GM19043 (cell line): ENCODE data around the gene RPL35A.
A peak's percentile ranks its signal among the peaks of the same experiment; 100 is the strongest.
"Not testable (repeated sequence)": the region's sequence is repeated elsewhere in the genome, so short reads cannot be mapped to it uniquely, and the experiment has no call there.

ENCODE experiments used
- ATAC-seq: cut with Tn5 transposase; IDR thresholded peaks from one replicate; pipeline ENCODE4 v1.9.1; 2021; ENCODE audit warnings: low read depth; ENCODE audit not compliant: unreplicated experiment

RPL35A gene

DNA sequence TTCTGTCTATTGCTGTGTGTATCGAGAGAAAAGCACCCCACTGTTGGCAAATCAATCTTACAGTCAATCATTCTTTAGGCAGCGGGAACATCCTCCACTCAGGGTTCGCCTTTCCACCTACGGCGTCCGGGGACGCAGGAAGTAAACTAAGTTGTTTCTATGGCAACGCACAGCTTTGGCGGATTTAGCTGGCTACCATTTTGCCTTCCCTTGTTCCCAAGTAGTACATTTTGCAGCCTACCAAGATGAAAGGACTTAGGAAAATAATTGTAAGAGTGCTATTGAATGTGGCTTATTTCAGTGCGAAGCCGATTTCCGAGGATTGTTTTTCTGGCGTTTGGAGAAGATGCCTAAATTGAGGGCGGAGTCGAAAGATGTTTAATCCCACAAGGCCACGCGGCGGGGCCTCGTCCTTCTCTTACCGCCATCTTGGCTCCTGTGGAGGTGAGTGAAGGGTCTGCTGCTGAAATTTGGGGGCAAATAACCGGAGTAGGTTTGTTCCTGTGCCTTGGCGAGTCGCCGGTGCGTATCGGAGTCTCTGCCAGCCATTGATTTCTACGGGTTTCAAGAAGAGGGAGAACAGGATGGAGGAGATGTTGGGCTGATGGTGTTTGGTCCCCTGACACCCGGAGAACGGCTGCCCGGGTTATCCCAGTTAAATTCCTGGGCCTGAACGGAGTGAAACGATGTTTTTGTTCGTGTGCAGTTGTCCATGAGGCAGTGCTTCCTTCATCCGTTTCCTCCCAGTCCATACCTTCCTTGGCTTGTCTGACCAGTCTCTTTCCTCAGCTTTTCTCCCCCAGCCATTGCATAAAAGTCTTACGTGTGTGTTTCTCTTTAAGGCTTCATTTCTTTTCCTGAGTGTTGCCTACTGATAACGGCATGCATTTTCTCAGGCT, at the start of gene RPL35A:
Gene RPL35A, plus strand, starts transcription at position 413 of the 899 bp plus-strand sequence. CDS start 778 bp downstream, outside the sequence.
- peak; percentile 92 for ATAC-seq

DNA sequence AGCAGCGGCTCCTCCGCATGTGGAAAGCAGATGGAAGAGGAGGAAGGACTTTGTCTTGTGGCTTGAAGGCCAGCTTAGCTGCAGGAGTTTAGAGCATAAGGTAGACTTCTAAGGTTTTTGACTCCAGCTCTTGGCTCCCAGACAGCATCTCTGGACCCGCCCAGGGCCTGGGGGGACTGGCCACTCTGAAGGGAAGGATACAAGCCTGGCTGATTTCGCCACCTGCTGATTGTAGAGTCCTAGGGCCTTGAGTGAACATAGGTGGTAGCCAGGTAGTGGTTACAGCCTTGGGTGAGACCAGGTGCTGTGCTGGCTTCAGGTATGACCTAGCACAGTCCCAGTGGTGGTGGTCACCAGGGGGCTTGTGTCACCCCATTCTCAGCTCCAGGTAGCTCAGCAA, 48.4 kb upstream of the RPL35A start:
- no peak for ATAC-seq

GRCh38 chr3:197906023-197906849, 43.8 kb upstream of the RPL35A start:
- peak; percentile 81 for ATAC-seq

DNA sequence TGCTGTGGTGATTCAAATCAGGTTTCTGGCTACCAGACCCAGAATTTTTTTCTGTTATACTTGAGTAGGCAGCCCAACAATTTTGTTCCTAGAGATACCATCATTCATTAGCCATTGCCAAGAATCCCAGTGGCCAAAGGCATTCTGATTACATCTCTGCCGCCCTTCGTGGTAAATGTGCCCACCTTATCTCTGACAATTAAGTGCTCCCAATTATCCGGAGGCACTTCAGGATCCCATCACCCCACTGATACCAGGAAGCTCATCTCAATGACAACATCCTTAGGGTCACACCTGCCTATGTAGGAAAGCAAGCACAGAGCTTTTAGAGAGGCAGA, 43.2 kb upstream of the RPL35A start:
- no peak for ATAC-seq

- ATAC-seq = no peak
These were observed 42.8 kb upstream of the RPL35A start for GRCh38 chr3:197907196-197907595.

DNA sequence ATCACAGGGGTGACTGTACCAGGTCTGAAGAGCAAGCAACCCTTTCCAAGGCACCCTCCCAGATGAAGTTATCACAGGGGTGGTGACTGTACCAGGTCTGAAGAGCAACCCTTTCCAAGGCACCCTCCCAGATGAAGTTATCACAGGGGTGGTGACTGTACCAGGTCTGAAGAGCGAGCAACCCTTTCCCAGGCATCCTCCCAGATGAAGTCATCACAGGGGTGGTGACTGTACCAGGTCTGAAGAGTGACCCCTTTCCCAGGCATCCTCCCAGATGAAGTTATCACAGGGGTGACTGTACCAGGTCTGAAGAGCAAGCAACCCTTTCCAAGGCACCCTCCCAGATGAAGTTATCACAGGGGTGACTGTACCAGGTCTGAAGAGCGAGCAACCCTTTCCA, 41.4 kb upstream of the RPL35A start:
- ATAC-seq = not testable (repeated sequence)

DNA sequence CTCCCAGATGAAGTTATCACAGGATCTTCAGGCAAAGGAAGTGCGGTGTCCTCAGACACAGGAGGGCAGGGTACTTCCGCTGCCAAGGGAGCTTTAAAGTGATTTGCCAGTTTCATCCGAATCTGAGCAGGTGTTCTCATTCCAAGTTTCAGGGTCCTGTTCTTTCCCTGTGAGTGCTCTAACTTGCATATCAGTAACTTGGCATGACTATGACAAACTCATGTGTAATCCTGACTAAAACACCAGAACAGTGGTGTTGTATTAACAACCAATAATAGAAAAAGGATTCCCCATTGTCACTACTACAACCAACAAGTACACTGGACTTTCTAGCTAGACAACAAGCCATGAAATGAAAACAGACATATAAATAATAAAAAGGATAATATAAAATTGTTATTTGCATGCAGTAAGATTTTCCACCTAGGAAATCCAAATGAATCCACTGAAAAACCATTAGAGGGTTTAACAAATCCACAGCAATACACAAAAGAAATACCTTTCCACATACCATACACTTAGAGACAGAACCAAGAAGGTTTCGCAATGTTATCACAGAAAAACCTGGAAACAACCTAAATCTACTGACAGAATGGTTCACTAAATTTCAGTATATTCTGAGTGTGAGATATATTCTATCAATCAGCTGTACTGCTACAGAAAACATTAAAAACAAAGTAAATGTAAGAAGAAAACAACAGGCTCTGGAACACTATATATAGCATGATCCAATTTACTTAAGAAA, 40.9 kb upstream of the RPL35A start:
- ATAC-seq = no peak

- no peak for ATAC-seq
These were observed 37.1 kb upstream of the RPL35A start for GRCh38 chr3:197912741-197913476.

DNA sequence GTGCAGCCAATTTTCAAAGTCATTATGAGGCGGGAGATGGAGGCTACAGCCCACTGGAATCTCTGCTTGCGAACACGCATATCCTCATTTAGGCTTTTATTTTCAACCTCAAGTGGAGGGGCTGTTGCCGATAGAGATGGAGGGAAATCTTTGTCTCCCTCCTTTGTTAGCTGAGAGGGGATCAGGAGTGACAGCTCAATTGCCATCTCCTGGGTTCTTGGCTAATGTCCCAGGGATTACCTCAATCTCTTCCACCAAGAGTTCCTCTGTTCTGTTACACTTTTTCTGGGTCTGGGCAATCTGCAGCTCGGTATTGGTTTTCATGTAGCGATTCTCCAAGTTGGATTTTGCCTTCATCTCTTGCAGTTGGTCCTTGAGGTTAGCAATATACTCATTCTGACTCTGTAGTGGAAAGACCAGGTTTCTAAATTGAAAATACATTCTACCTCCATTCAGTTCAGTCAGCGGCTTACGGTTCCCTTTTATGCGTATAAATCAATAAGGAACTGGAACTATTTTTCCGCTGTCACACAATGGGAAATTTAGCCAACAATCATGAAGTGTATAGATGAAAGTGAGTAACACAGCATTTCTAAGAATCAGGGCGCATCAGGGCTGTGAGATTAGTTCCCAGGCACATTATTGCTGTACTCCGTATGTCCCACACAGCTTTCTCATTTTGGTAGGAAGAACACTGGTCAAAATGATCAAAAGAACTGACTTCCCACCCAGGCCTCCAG, 36.2 kb upstream of the RPL35A start:
- ATAC-seq = no peak

DNA sequence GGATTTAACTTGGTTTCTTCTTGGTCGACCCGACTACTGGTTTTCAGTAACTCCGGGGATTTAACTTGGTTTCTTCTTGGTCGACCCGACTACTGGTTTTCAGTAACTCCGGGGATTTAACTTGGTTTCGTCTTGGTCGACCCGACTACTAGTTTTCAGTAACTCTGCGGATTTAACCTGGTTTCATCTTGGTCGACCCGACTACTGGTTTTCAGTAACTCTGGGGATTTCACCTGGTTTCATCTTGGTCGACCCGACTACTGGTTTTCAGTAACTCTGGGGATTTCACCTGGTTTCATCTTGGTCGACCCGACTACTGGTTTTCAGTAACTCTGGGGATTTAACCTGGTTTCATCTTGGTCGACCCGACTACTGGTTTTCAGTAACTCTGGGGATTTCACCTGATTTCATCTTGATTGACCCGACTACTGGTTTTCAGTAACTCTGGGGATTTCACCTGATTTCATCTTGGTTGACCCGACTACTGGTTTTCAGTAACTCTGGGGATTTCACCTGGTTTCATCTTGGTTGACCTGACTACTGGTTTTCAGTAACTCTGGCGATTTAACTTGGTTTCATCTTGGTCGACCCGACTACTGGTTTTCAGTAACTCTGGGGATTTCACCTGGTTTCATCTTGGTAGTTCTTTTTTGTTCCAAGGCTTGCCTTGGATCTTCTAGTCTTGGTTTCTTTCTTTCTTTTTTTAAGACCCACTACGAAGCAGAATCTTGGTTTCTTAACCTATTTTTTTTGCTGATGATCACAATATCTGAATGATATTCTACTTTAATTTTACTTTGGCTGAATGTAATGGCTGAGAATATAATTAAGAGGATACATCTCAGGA, 28.3 kb upstream of the RPL35A start:
- ATAC-seq = not testable (repeated sequence)

DNA sequence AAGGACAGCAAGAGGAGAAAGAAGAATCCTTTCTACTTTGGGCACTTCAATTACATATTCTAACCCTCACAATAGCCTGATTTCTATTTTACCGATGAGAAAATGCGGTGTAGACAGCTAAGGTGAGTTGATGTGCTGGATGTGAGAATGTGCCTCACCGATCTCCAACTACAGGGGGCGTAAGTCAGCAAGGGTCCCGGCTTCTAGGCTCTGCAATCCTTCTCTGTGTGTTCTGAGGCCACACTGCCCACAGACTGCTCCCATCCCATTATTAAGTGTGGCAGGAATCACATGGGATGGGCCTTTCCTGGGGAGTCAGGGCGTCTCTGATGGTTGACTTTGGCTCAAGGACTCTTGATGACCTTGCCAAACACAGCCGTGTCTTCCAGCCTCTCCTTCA, 23.6 kb upstream of the RPL35A start:
- ATAC-seq = no peak

DNA sequence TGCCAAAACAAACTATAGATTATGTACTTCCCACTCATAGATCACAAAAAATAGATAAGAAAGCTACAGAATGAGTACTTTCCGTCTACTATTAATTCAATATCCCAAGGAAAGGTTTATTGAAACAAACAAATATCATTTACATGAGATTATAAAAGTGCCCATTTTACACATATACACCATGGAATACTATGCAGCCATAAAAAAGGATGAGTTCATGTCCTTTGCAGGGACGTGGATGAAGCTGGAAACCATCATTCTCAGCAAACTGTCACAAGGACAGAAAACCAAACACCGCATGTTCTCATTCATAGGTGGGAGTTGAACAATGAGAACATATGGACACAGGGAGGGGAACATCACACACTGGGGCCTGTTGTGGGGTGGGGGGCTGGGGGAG, 22.4 kb upstream of the RPL35A start:
- not testable (repeated sequence) for ATAC-seq

- no peak for ATAC-seq
These were observed 13.1 kb upstream of the RPL35A start for GRCh38 chr3:197936819-197937384.

GRCh38 chr3:197940745-197941384, 9.1 kb upstream of the RPL35A start:
- no peak for ATAC-seq

DNA sequence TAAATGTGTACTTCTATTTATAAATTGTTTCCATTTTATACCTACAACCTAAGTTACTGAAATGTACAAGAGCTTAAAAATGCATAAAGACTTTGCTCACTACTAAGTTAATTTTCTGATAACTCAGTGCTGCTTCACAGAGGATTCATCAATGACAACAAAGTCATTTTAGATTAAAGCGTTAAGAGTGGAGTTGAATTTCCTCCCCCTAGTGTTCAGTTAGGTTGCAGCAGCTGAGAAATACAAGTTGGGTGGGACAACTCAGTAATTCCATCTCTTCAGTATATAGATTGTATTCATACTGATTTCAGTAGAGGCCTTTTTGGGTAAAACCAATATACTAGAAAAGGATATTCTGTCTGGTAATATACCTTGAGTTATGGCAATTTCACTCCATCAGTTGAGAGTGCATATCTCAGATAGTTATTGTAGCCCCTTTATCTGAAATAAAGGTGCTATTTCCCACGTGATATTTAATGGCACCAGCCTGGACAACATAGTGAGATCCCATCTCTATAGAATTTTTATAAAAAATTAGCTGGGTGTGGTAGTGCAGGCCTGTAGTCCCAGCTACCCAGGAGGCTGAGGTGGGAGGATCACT, 6.9 kb upstream of the RPL35A start:
- no peak for ATAC-seq

- peak; percentile 3 for ATAC-seq
These were observed 706 bp upstream of the RPL35A start for GRCh38 chr3:197949191-197949777.

DNA sequence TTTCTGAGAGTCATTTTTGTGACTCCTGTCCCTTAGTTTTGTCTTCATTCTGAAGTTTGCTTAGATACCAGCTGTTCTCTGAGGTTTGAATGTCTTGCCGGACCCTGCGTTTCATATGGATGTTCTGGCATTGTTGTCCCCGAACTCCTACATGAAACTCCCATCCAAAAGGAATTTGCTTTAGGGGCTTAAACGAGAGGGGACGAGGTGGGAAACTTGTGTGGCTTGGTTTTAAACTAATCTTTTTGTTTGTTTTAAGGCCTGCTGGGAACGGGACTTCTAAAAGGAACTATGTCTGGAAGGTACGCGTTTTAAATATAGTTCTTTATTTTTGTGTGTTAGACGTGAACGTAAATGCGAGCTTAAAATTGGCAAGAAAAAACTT, 679 bp downstream of the RPL35A start:
- no peak for ATAC-seq
